ENCODE measurements around the gene OR7C1.
"Not testable (repeated sequence)": the region's sequence is repeated elsewhere in the genome, so short reads cannot be mapped to it uniquely, and the experiment has no call there.

DNA sequence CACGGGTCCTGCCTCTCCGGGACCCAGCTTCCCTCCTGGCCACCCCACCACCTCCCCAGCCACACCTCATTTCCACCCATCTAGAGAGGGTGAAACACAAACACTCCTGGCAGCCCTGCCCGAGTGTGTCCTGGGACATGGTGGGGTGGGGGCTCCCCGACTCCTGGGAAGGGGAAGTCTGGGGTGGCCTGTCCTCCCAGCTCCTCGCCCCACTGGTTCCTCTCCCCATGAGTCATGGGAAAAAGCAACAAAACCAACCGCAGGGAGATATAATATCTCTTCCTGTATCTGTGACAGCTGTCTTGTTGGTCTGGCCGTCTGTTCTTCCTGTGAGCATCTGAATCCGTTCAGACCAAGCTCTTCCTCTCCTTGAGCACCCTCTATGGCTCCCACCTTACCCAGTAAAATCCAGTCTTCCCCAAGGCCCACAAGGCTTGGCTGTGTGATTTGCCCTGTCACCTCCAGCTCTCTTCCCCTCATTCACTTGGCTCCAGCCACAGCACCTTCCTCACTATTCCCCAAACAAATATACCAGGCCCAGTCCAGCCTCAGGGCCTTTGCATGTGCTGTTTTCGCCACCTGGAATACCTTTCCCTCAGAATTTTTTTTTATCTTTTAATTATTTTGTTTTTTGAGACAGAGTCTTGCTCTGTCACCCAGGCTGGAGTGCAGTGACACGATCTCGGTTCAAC is 49.7 kb downstream of the OR7C1 start:
- TF ChIP-seq, protein P1, sequence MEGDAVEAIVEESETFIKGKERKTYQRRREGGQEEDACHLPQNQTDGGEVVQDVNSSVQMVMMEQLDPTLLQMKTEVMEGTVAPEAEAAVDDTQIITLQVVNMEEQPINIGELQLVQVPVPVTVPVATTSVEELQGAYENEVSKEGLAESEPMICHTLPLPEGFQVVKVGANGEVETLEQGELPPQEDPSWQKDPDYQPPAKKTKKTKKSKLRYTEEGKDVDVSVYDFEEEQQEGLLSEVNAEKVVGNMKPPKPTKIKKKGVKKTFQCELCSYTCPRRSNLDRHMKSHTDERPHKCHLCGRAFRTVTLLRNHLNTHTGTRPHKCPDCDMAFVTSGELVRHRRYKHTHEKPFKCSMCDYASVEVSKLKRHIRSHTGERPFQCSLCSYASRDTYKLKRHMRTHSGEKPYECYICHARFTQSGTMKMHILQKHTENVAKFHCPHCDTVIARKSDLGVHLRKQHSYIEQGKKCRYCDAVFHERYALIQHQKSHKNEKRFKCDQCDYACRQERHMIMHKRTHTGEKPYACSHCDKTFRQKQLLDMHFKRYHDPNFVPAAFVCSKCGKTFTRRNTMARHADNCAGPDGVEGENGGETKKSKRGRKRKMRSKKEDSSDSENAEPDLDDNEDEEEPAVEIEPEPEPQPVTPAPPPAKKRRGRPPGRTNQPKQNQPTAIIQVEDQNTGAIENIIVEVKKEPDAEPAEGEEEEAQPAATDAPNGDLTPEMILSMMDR (conservative IDR thresholded peaks at IDR 0.05; ENCODE audit: low read depth in 2 of 2) = not testable (repeated sequence)
- TF ChIP-seq POLR2AphosphoS5 (IDR thresholded peaks at IDR 0.05; ENCODE audit: low read depth) = not testable (repeated sequence)

Data from GM23338 (cell line).